ENCODE data around the gene SLC24A2. TPM values are rescaled to one million over a fixed set of nuclear protein-coding genes. Genes with fewer than 3 reads are reported as not detected.
"Not testable (repeated sequence)": the region's sequence is repeated elsewhere in the genome, so short reads cannot be mapped to it uniquely, and the experiment has no call there.

SLC24A2 gene
- total RNA-seq: not detected
- polyA plus RNA-seq: not detected

GRCh38 chr9:19788614-19789271 is at the start of gene SLC24A2:
TSS of gene SLC24A2 (minus strand) at chr9:19789037.
- ChIA-PET POLR2A (no interaction called here), CTCF (no interaction called here)
- Histone ChIP-seq H3K9me3 (ENCODE audit: low read length) (no peaks in the 10 kb centered on the region), H3K4me1 (ENCODE audit: insufficient read depth, low read length) (no peaks in the 10 kb centered on the region), H3K4me3 (ENCODE audit: low read length) (no peak within 1 kb of the TSS), H3K36me3 (ENCODE audit: insufficient read depth, low read length) (no peaks in the 10 kb centered on the region), H3K27ac (ENCODE audit: low read depth, low read length) (no peak within 1 kb of the TSS), H3K27me3 (ENCODE audit: insufficient read depth, low read length, poor library complexity, severe bottlenecking) (no peaks in the 10 kb centered on the region)
- Mint-ChIP-seq H3K9me3 (peaks cover 0 to 2% (median 0%) of the 10 kb centered on the region in 5 donors), H3K36me3 (no peaks in the 10 kb centered on the region), H3K27me3 (peaks cover 17 to 49% of the 10 kb centered on the region in 2 donors), H3K4me1 (no peaks in the 10 kb centered on the region), H3K27ac (no peak within 1 kb of the TSS), H3K4me3 (no peak within 1 kb of the TSS)
- no peak for DNase-seq

GRCh38 chr9:19833331-19833730 is 44.5 kb upstream of the SLC24A2 start:
- POLR2A ChIA-PET; H3K36me3 Mint-ChIP-seq; H3K4me3 ChIP-seq (ENCODE audit: low read length); DNase-seq; H3K9me3 ChIP-seq (ENCODE audit: low read length); CTCF ChIA-PET; H3K9me3 Mint-ChIP-seq; H3K4me1 Mint-ChIP-seq; H3K36me3 ChIP-seq (ENCODE audit: insufficient read depth, low read length); H3K27ac Mint-ChIP-seq; H3K27me3 Mint-ChIP-seq; H3K27ac ChIP-seq (ENCODE audit: low read depth, low read length); H3K4me1 ChIP-seq (ENCODE audit: insufficient read depth, low read length); H3K4me3 Mint-ChIP-seq; H3K27me3 ChIP-seq (ENCODE audit: insufficient read depth, low read length, poor library complexity, severe bottlenecking): not testable (repeated sequence)

DNA sequence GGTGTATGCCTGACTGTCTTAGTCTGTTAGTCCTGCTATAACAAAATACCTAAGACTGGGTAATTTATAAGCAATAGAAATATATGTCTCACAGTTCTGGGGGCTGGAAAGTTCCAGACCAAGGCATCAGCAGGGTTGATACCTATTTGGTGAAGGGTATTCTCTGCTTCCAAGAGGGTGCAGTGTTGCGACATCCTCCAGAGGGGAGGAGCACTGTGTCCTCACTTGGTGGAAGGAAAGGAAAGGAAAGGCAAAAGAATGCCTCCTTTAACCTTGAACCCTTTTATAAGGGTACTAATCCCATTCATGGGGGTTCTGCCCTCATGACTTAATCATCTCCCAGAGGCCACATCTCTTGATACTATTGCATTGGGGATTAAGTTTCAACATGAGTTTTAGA is 42.0 kb upstream of the SLC24A2 start:
- no peaks in the 10 kb centered on the region for H3K36me3 ChIP-seq (ENCODE audit: insufficient read depth, low read length)
- no peaks in the 10 kb centered on the region for H3K9me3 ChIP-seq (ENCODE audit: low read length)
- peaks cover 0 to 4% (median 2%) of the 10 kb centered on the region in 5 donors for H3K9me3 Mint-ChIP-seq
- ChIA-PET POLR2A (no interaction called here), CTCF (no interaction called here)
- H3K36me3 Mint-ChIP-seq: peaks cover 0 to 3% (median 0%) of the 10 kb centered on the region in 3 donors
- H3K27me3 ChIP-seq (ENCODE audit: insufficient read depth, low read length, poor library complexity, severe bottlenecking): no peaks in the 10 kb centered on the region
- H3K4me3 ChIP-seq (ENCODE audit: low read length): no peak overlapping the region
- no peak overlapping the region for H3K4me3 Mint-ChIP-seq
- DNase-seq: no peak
- no peak overlapping the region for H3K27ac ChIP-seq (ENCODE audit: low read depth, low read length)
- H3K27me3 Mint-ChIP-seq: peaks cover 0 to 5% of the 10 kb centered on the region in 2 donors
- H3K4me1 ChIP-seq (ENCODE audit: insufficient read depth, low read length): no peaks in the 10 kb centered on the region
- H3K4me1 Mint-ChIP-seq: no peaks in the 10 kb centered on the region
- no peak overlapping the region for H3K27ac Mint-ChIP-seq

DNA sequence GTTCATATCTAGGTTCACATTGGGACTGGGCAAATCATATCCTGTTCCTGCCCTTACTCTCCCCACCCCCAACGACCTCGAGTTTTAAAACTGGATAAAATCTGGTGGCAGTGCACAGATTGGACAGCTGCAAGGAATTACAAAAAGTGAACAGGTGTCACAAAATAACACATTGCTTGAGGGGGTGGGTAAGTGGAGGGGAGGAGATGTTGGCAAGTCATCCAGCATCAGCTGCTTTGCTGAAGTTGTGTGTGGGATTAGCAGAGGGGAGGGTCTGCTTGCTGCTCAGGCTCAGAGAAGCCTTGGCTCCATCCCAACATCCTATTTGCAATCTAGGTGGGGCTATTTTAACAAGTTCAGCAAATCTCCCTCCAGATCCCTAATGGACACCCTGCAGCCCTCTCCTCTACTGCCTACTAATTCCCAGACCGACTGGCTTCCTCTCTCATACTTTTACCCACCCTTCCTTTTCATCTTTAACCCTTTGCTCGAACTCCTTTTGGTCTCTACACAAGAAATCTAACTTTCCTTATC is 39.8 kb upstream of the SLC24A2 start:
- Histone ChIP-seq H3K4me1 (ENCODE audit: insufficient read depth, low read length) (no peaks in the 10 kb centered on the region), H3K36me3 (ENCODE audit: insufficient read depth, low read length) (no peaks in the 10 kb centered on the region), H3K9me3 (ENCODE audit: low read length) (no peaks in the 10 kb centered on the region), H3K27ac (ENCODE audit: low read depth, low read length) (no peak overlapping the region), H3K4me3 (ENCODE audit: low read length) (no peak overlapping the region), H3K27me3 (ENCODE audit: insufficient read depth, low read length, poor library complexity, severe bottlenecking) (no peaks in the 10 kb centered on the region)
- peaks cover 0 to 3% (median 0%) of the 10 kb centered on the region in 3 donors for H3K36me3 Mint-ChIP-seq
- no peak for DNase-seq
- peaks cover 0 to 4% (median 2%) of the 10 kb centered on the region in 5 donors for H3K9me3 Mint-ChIP-seq
- H3K27ac Mint-ChIP-seq: no peak overlapping the region
- ChIA-PET POLR2A (no interaction called here), CTCF (no interaction called here)
- no peaks in the 10 kb centered on the region for H3K4me1 Mint-ChIP-seq
- H3K27me3 Mint-ChIP-seq: peaks cover 1 to 5% of the 10 kb centered on the region in 2 donors
- H3K4me3 Mint-ChIP-seq: no peak overlapping the region

GRCh38 chr9:19816769-19817168 is 27.9 kb upstream of the SLC24A2 start:
- Mint-ChIP-seq H3K4me1 (no peaks in the 10 kb centered on the region), H3K9me3 (peaks cover 19 to 41% (median 29%) of the 10 kb centered on the region in 5 donors), H3K36me3 (peaks cover 0 to 5% (median 0%) of the 10 kb centered on the region in 3 donors), H3K4me3 (no peak overlapping the region), H3K27ac (no peak overlapping the region), H3K27me3 (peaks cover 3 to 18% of the 10 kb centered on the region in 2 donors)
- no peak overlapping the region for H3K27ac ChIP-seq (ENCODE audit: low read depth, low read length)
- H3K4me3 ChIP-seq (ENCODE audit: low read length): no peak overlapping the region
- DNase-seq: no peak
- CTCF ChIA-PET: no interaction called here
- POLR2A ChIA-PET: no interaction called here
- H3K9me3 ChIP-seq (ENCODE audit: low read length): no peaks in the 10 kb centered on the region
- no peaks in the 10 kb centered on the region for H3K4me1 ChIP-seq (ENCODE audit: insufficient read depth, low read length)
- no peaks in the 10 kb centered on the region for H3K27me3 ChIP-seq (ENCODE audit: insufficient read depth, low read length, poor library complexity, severe bottlenecking)
- H3K36me3 ChIP-seq (ENCODE audit: insufficient read depth, low read length): no peaks in the 10 kb centered on the region

GRCh38 chr9:19812194-19812593 is 23.4 kb upstream of the SLC24A2 start:
- Histone ChIP-seq H3K27me3 (ENCODE audit: insufficient read depth, low read length, poor library complexity, severe bottlenecking) (no peaks in the 10 kb centered on the region), H3K9me3 (ENCODE audit: low read length) (no peaks in the 10 kb centered on the region), H3K4me3 (ENCODE audit: low read length) (no peak overlapping the region), H3K27ac (ENCODE audit: low read depth, low read length) (no peak overlapping the region), H3K36me3 (ENCODE audit: insufficient read depth, low read length) (no peaks in the 10 kb centered on the region), H3K4me1 (ENCODE audit: insufficient read depth, low read length) (no peaks in the 10 kb centered on the region)
- Mint-ChIP-seq H3K27ac (no peak overlapping the region), H3K27me3 (peaks cover 3 to 28% of the 10 kb centered on the region in 2 donors), H3K9me3 (peaks cover 17 to 34% (median 24%) of the 10 kb centered on the region in 5 donors), H3K4me1 (no peaks in the 10 kb centered on the region), H3K4me3 (no peak overlapping the region), H3K36me3 (peaks cover 0 to 5% (median 0%) of the 10 kb centered on the region in 3 donors)
- ChIA-PET CTCF (no interaction called here), POLR2A (no interaction called here)
- DNase-seq: no peak

GRCh38 chr9:19809422-19810269 is 20.8 kb upstream of the SLC24A2 start:
- no peaks in the 10 kb centered on the region for H3K27me3 ChIP-seq (ENCODE audit: insufficient read depth, low read length, poor library complexity, severe bottlenecking)
- H3K36me3 ChIP-seq (ENCODE audit: insufficient read depth, low read length): no peaks in the 10 kb centered on the region
- ChIA-PET CTCF (no interaction called here), POLR2A (no interaction called here)
- no peak overlapping the region for H3K27ac ChIP-seq (ENCODE audit: low read depth, low read length)
- Mint-ChIP-seq H3K4me1 (no peaks in the 10 kb centered on the region), H3K27ac (no peak overlapping the region), H3K36me3 (no peaks in the 10 kb centered on the region), H3K4me3 (no peak overlapping the region), H3K27me3 (peaks cover 3 to 22% of the 10 kb centered on the region in 2 donors), H3K9me3 (peaks cover 4 to 15% (median 12%) of the 10 kb centered on the region in 5 donors)
- no peaks in the 10 kb centered on the region for H3K4me1 ChIP-seq (ENCODE audit: insufficient read depth, low read length)
- no peak for DNase-seq
- no peaks in the 10 kb centered on the region for H3K9me3 ChIP-seq (ENCODE audit: low read length)
- no peak overlapping the region for H3K4me3 ChIP-seq (ENCODE audit: low read length)

DNA sequence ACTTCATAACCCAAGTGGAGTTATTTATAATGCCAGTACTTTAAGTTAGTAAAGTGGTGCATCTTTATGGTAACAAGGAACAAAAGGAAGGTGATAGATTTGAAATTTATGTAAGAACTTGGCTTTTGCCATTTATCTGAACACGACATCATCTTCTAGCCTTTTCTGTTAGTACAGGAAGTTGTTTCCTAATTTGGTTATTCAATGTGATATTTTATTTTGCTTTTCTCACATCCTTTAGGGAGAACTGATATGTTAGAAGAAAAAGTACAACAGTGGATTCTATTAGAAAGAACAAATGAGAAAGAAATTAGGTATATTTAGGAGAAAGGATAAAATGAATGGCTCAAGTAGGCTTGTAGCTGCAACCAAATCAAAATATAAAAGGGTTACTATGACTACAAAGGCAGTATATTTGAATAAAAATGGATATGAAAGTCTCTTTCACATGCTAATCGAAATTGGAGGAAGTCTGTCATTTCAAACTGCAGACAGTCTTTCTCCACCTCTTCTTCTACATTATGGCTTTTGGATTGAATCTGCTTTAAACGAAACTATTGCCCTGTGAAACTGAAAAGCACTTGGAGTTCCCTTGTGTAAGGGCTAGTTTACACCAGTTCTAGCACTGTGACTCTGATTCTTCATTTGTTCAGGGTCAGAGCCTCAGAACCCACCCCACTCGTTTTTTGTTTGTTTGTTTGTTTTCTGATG is 18.5 kb upstream of the SLC24A2 start:
- Mint-ChIP-seq H3K27me3 (peaks cover 0 to 22% of the 10 kb centered on the region in 2 donors), H3K4me3 (no peak overlapping the region), H3K36me3 (no peaks in the 10 kb centered on the region), H3K9me3 (peaks cover 0 to 5% (median 3%) of the 10 kb centered on the region in 5 donors), H3K27ac (no peak overlapping the region), H3K4me1 (no peaks in the 10 kb centered on the region)
- POLR2A ChIA-PET: no interaction called here
- no peak for DNase-seq
- no peak overlapping the region for H3K4me3 ChIP-seq (ENCODE audit: low read length)
- H3K9me3 ChIP-seq (ENCODE audit: low read length): no peaks in the 10 kb centered on the region
- CTCF ChIA-PET: no interaction called here
- no peaks in the 10 kb centered on the region for H3K4me1 ChIP-seq (ENCODE audit: insufficient read depth, low read length)
- H3K27me3 ChIP-seq (ENCODE audit: insufficient read depth, low read length, poor library complexity, severe bottlenecking): no peaks in the 10 kb centered on the region
- no peaks in the 10 kb centered on the region for H3K36me3 ChIP-seq (ENCODE audit: insufficient read depth, low read length)
- H3K27ac ChIP-seq (ENCODE audit: low read depth, low read length): no peak overlapping the region

All from CD8-positive, alpha-beta memory T cell (primary cell).